ENCODE results near the gene ZFYVE1.

DNA sequence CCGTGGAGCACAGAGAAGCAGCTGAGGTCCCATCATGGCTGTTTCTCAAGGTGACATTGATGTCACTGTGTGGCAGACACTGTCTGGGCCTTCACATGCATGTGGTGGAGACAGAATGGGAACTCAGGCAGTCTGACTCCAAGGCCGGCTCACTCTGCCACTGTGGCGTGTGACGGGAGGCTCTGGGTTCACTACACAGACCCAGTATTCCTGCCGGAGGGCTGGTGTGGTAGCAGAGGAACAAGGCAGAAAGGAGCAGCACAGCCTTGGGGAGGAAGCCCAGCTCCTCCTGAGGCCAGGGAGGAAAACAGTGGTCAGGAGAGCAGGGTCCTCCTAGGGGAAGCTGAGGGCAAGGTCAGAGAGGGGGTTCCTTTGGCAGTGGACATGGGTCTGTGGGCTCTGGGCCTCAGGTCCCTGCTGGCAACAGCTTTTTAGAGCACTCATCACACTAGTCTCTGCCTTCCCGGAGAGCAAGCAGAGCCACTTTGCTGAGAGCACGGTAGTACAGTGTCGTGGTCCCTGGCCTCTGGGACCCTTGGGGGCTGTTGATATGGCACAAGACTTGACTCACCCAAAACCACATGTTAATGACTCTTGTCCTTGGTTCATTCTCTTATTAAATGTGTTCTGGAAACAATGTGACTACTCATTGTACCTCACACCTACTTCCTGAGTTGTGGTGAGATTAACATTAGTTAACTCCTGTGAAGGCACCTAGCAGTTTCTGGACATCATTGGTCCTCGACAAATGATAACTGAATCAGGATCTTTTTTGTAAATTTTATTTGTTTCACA, 79.3 kb downstream of the ZFYVE1 start:
- TF ChIP-seq POLR2A (IDR thresholded peaks at IDR 0.05) (no peak), CTCF (IDR thresholded peaks at IDR 0.05) (no peak), POLR2AphosphoS5 (IDR thresholded peaks at IDR 0.05) (no peak)

Data from breast epithelium (tissue), 3 donors.